ENCODE data around the gene KCNB1.

The KCNB1 gene

DNA sequence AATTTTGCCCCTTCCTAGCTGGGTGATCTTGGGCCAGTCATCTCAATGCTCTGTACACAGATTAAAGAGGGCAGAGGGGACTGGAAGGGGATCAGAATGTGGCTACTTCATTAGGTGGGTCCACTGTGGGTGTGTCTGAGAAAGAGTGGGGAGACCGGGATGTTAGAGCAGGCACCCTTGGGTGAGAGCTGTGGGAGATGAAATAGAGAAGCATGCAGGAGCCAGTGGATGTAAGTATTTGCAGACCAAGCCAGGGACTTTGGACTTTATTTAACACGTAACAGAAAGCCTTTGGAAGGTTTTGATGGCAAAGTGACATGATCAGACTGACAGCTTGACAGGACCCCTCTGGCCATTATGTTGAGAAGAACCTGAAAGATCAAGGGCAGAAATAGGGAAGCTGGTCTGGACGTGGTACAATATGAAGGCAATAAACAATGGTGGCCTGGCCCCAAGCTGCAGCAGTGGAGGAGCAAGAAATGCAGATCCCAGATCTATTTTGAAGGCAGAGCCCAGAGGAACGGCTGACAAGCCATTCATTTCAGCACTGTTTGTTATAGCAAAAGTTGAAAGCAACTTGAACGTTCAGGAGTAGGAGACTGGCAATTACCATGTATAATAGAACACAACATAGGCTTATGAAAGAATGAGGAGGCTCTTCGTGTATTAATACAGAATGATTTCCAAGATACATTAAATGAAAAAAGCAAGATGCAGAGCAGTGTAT, 122.1 kb downstream of the KCNB1 start:
- no peak for TF ChIP-seq CTCF (IDR thresholded peaks at IDR 0.05; ENCODE audit: low read length, missing control alignments)

GRCh38 chr20:49356676-49357075, 125.8 kb downstream of the KCNB1 start:
- TF ChIP-seq CTCF (IDR thresholded peaks at IDR 0.05; ENCODE audit: low read length, missing control alignments): no peak

More for the DNA sequence above, 122.1 kb downstream of the KCNB1 start:
- no peak overlapping the region for H3K4me3 ChIP-seq (replicated peaks; ENCODE audit: low read depth, low read length)
- no peak for DNase-seq (ENCODE audit: low read depth)

DNA sequence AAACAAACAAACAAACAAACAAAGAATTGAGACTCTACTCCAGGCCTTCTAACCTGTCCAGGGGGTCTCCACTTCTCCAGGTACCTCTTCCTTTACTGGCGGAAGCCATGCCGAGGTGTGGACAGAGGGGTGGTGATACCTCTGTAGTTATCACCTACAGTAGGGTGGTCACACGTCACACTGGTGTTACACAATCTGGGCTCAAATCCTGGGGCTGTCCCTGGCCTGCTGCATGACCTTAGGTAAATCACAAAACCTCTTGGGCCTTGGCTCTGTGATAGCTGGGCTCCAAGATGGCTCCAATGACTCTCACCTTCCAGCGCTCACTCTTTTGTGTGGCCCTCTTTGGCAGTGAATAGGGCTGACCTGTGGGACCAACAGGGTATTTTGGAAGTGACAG, 127.8 kb downstream of the KCNB1 start:
- DNase-seq (ENCODE audit: low read depth): no peak
- no peak overlapping the region for H3K4me3 ChIP-seq (replicated peaks; ENCODE audit: low read depth, low read length)
- TF ChIP-seq CTCF (IDR thresholded peaks at IDR 0.05; ENCODE audit: low read length, missing control alignments): no peak

More at GRCh38 chr20:49356676-49357075, 125.8 kb downstream of the KCNB1 start:
- no peak overlapping the region for H3K4me3 ChIP-seq (replicated peaks; ENCODE audit: low read depth, low read length)
- DNase-seq (ENCODE audit: low read depth): no peak

- DNase-seq (ENCODE audit: low read depth): no peak
- no peak for TF ChIP-seq CTCF (IDR thresholded peaks at IDR 0.05; ENCODE audit: low read length, missing control alignments)
- no peak overlapping the region for H3K4me3 ChIP-seq (replicated peaks; ENCODE audit: low read depth, low read length)
These were observed 129.1 kb downstream of the KCNB1 start for GRCh38 chr20:49353348-49353747.

DNA sequence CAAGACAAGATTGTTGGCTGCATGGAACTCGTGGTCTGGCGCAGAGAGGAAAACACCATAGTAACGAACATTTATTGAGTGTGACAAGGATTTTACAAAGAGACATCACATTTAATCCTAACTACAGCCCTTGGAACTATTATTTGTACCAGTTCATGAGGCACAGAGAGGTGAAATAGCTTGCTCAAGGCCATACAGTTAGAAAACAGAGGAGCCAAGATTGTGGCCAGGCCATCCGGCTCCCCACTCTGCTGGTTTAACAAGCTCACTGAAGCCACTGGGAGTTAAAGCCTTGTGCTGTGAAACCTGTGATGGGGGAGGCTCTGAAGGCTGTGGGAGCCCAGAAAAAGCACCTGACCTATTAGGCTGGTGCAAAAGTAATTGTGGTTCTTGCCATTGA, 129.7 kb downstream of the KCNB1 start:
- no peak for DNase-seq (ENCODE audit: low read depth)
- no peak for TF ChIP-seq CTCF (IDR thresholded peaks at IDR 0.05; ENCODE audit: low read length, missing control alignments)
- H3K4me3 ChIP-seq (replicated peaks; ENCODE audit: low read depth, low read length): no peak overlapping the region

DNA sequence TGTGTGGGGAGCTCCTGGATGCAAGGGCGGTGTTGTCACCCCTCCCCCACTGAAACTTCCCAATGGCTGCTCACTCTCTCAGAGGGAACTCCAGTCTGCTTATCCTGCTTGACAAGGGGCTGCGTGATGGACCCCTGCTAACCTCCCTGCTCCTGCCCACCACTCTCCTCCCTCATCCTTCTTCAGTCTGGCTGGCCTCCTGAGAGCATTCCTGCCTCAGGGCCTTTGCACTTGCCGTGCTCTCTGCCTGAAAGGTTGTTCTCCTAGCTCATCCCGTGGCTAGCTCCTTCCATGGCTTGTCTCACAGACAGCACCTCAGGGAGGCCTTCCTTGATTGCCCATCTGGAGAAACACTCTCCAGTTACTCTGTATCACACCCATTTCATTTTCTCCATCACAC, 130.7 kb downstream of the KCNB1 start:
- no peak for TF ChIP-seq CTCF (IDR thresholded peaks at IDR 0.05; ENCODE audit: low read length, missing control alignments)
- DNase-seq (ENCODE audit: low read depth): no peak
- no peak overlapping the region for H3K4me3 ChIP-seq (replicated peaks; ENCODE audit: low read depth, low read length)

DNA sequence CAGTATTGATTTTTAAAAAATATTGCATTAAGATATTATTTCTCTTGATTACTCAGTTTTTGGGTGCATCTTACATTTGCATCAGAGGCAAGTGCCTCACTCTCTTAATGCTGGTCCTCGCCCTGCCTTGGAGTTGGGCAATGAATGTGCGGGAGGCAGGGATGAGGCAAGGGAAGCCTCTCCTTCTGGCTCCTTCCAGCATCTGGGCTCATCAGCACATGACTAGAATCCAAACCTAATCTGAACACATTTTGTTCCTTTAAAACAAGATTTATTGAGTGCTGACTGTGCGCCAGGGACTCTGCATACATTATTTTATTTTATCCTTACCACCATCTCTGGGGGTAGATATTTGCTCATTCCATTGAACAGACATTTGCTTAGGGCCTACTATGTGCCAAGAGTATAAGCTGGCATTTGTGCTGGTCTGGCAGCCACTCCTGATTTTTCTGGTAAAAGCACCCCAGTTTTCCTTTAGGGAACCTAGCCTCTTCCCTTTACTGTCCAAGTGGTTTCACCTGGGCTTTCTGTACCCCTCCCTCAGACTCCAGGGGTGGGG, 132.7 kb downstream of the KCNB1 start:
- no peak for TF ChIP-seq CTCF (IDR thresholded peaks at IDR 0.05; ENCODE audit: low read length, missing control alignments)
- H3K4me3 ChIP-seq (replicated peaks; ENCODE audit: low read depth, low read length): no peak overlapping the region
- peak; percentile 21 for DNase-seq (ENCODE audit: low read depth)

Data from fibroblast of pulmonary artery (primary cell).